ENCODE results near the gene WDFY2. TPM values are rescaled to one million over a fixed set of nuclear protein-coding genes. Genes with fewer than 3 reads are reported as not detected.

The WDFY2 gene
- total and polyA plus RNA-seq, 2 of the 13 experiments (the other 11 are each of a cell fraction or from before 2014, with no cell fraction given): 22.6 to 27.0 TPM

DNA sequence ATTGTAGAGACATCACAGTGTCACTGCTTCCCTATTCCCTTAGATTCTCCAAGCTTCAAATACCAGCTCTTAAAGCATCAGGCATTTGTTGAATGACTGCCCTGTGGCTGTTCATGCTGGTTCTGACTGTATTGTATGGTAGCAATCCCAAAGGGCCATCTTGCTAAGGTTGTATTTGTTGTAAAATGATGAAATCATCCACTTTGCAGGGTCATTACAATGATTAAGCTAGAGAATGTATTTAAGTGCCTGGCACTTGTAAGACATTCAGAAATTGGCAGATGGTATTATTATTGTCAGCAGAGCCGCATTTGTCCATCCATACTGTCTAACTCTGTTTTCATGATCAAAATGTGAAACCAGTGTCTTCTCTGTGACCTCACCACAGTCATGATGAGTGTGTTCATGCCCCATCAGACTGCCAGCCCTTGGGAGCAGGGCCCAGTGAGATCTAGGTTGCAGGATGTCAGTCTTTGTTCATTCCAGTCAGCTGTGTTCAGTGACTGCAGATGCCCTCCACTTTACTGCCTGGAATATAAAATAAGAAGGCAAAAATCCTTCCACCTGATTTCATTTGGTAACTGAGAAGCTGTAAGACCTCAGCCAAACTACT lies 133.6 kb downstream of the WDFY2 start (continued):
- no peak for TF ChIP-seq FOXP1 (IDR thresholded peaks at IDR 0.05)
- TF ChIP-seq FOXP1 (CRISPR knock-in tag; IDR thresholded peaks at IDR 0.05): no peak
- no peak for TF ChIP-seq STAG1 (CRISPR knock-in tag; IDR thresholded peaks at IDR 0.05)
- TF ChIP-seq, protein P1, sequence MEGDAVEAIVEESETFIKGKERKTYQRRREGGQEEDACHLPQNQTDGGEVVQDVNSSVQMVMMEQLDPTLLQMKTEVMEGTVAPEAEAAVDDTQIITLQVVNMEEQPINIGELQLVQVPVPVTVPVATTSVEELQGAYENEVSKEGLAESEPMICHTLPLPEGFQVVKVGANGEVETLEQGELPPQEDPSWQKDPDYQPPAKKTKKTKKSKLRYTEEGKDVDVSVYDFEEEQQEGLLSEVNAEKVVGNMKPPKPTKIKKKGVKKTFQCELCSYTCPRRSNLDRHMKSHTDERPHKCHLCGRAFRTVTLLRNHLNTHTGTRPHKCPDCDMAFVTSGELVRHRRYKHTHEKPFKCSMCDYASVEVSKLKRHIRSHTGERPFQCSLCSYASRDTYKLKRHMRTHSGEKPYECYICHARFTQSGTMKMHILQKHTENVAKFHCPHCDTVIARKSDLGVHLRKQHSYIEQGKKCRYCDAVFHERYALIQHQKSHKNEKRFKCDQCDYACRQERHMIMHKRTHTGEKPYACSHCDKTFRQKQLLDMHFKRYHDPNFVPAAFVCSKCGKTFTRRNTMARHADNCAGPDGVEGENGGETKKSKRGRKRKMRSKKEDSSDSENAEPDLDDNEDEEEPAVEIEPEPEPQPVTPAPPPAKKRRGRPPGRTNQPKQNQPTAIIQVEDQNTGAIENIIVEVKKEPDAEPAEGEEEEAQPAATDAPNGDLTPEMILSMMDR (CRISPR knock-in tag; IDR thresholded peaks at IDR 0.05): no peak
- no peak for TF ChIP-seq ZNF678 (CRISPR knock-in tag; IDR thresholded peaks at IDR 0.05)

DNA sequence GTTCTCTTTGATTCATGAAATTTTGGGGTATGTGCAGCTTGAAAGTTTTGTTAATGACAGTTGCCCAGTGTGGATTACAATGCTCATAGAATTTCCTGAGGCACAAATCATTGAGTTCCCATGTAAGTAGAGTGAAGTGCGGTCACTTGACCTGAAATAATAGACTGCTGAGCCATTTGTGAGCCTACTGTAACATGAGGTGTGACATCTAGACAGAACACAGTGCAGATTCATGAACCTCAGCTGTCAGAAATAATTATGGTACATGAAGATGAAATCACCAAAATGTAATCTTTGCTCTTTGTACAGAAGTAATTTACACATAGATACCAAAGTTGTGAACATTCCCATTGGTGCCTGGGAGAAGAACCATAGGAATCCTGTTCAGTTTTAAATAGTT lies 135.1 kb downstream of the WDFY2 start:
- ChIA-PET CTCF (ENCODE audit: low intra/inter-chr PET ratio, low total read pairs) (no interaction called here), POLR2A (no interaction called here)
- no peak for ATAC-seq
- Histone ChIP-seq H3K79me2 (ENCODE audit: insufficient read depth, low read length) (no peaks in the 10 kb centered on the region), H3K36me3 (replicated peaks in 1 of 2; ENCODE audit: control insufficient read depth in 1 of 2, insufficient read depth in 2 of 2, low read length in 2 of 2) (peaks cover 8 to 56% of the 10 kb centered on the region in 2 experiments), H3K4me3 (replicated peaks in 1 of 3; ENCODE audit: insufficient read depth in 1 of 3, low read depth in 2 of 3, low read length in 3 of 3) (no peak overlapping the region), H3K4me2 (ENCODE audit: low read depth, low read length) (no peak overlapping the region), H3K4me1 (ENCODE audit: insufficient read depth, low read length) (no peaks in the 10 kb centered on the region), H4K20me1 (ENCODE audit: insufficient read depth, low read length) (no peaks in the 10 kb centered on the region), H3K27me3 (ENCODE audit: control insufficient read depth in 1 of 2, insufficient read depth in 2 of 2, low read length in 2 of 2) (no peaks in the 10 kb centered on the region), H3K9me3 (ENCODE audit: low read length) (no peaks in the 10 kb centered on the region), H2AFZ (ENCODE audit: low read length) (no peak overlapping the region), H3K9ac (ENCODE audit: insufficient read depth, low read depth, low read length) (no peak overlapping the region), H3K27ac (ENCODE audit: extremely low read length, insufficient read depth, low read length) (no peak overlapping the region)
- DNase-seq (ENCODE audit: low spot score): no peak
- no peak for FAIRE-seq
- BruUV-seq (replicated peaks): no TSS peak
- TF ChIP-seq ZNF10 (CRISPR knock-in tag; IDR thresholded peaks at IDR 0.05; ENCODE audit: borderline replicate concordance, low read depth): no peak
- no peak for TF ChIP-seq TARDBP (CRISPR knock-in tag; IDR thresholded peaks at IDR 0.05)
- TF ChIP-seq HHEX (CRISPR knock-in tag; IDR thresholded peaks at IDR 0.05): no peak
- TF ChIP-seq, protein P2, sequence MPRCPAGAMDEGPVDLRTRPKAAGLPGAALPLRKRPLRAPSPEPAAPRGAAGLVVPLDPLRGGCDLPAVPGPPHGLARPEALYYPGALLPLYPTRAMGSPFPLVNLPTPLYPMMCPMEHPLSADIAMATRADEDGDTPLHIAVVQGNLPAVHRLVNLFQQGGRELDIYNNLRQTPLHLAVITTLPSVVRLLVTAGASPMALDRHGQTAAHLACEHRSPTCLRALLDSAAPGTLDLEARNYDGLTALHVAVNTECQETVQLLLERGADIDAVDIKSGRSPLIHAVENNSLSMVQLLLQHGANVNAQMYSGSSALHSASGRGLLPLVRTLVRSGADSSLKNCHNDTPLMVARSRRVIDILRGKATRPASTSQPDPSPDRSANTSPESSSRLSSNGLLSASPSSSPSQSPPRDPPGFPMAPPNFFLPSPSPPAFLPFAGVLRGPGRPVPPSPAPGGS (CRISPR knock-in tag; IDR thresholded peaks at IDR 0.05): no peak
- TF ChIP-seq, protein P3, sequence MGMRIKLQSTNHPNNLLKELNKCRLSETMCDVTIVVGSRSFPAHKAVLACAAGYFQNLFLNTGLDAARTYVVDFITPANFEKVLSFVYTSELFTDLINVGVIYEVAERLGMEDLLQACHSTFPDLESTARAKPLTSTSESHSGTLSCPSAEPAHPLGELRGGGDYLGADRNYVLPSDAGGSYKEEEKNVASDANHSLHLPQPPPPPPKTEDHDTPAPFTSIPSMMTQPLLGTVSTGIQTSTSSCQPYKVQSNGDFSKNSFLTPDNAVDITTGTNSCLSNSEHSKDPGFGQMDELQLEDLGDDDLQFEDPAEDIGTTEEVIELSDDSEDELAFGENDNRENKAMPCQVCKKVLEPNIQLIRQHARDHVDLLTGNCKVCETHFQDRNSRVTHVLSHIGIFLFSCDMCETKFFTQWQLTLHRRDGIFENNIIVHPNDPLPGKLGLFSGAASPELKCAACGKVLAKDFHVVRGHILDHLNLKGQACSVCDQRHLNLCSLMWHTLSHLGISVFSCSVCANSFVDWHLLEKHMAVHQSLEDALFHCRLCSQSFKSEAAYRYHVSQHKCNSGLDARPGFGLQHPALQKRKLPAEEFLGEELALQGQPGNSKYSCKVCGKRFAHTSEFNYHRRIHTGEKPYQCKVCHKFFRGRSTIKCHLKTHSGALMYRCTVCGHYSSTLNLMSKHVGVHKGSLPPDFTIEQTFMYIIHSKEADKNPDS (CRISPR knock-in tag; IDR thresholded peaks at IDR 0.05): no peak
- TF ChIP-seq TAF1 (CRISPR knock-in tag; IDR thresholded peaks at IDR 0.05): no peak
- no peak for TF ChIP-seq SMC3 (IDR thresholded peaks at IDR 0.05; ENCODE audit: low read length)
- TF ChIP-seq HOXA7 (CRISPR knock-in tag; IDR thresholded peaks at IDR 0.05): no peak
- no peak for TF ChIP-seq ZSCAN30 (CRISPR knock-in tag; IDR thresholded peaks at IDR 0.05)
- TF ChIP-seq ZNF17 (CRISPR knock-in tag; IDR thresholded peaks at IDR 0.05): no peak
- no peak for TF ChIP-seq HDAC1 (CRISPR knock-in tag; IDR thresholded peaks at IDR 0.05)
- TF ChIP-seq, protein P4, sequence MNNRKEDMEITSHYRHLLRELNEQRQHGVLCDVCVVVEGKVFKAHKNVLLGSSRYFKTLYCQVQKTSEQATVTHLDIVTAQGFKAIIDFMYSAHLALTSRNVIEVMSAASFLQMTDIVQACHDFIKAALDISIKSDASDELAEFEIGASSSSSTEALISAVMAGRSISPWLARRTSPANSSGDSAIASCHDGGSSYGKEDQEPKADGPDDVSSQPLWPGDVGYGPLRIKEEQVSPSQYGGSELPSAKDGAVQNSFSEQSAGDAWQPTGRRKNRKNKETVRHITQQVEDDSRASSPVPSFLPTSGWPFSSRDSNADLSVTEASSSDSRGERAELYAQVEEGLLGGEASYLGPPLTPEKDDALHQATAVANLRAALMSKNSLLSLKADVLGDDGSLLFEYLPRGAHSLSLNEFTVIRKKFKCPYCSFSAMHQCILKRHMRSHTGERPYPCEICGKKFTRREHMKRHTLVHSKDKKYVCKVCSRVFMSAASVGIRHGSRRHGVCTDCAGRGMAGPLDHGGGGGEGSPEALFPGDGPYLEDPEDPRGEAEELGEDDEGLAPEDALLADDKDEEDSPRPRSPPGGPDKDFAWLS (CRISPR knock-in tag; IDR thresholded peaks at IDR 0.05; ENCODE audit: borderline replicate concordance): no peak
- 100% methylated on average over 1 of the region's 1 CpG for WGBS (ENCODE audit: low lambda C conversion rate)
- in situ Hi-C loops (cut with HindIII; ENCODE audit: extremely low pct_ligation_motif_present, low pct_unique_long_range_greater_than_20kb): no loop called here
- intact Hi-C loops (cut with micrococcal nuclease; ENCODE audit: unreplicated experiment): no loop called here

All from HepG2 (cell line).